T-cell (primary cell): Measurements from ENCODE around the gene JAG1. TPM values are rescaled to one million over a fixed set of nuclear protein-coding genes. Genes with fewer than 3 reads are reported as not detected.

Experiments used
- ATAC-seq, 4 experiments: fragments of 200-7000 bp in 3 of 4; fragments of 150-1000 bp in 1 of 4; cut with Tn5 transposase; replicated peaks in 1 of 4; 1 replicate in 3 of 4; 2 replicates in 1 of 4; pipeline ENCODE4 v1.10.0; 2021; ENCODE audit warnings: moderate library complexity in 3 of 4, mild to moderate bottlenecking in 2 of 4, moderate number of reproducible peaks in 1 of 4
- CTCF ChIA-PET, 2 donors: fragments of 300-600 bp; sonication (Branson Sonifier 250); formaldehyde crosslinking; loops; one replicate each; lab custom pipeline; 2022; ENCODE audit warnings: antibody characterized with exemption in 2 of 2; lab: Charles Lee
- POLR2A ChIA-PET, 2 donors: fragments of 300-600 bp; sonication (Branson Sonifier 250); formaldehyde crosslinking; loops; one replicate each; lab custom pipeline; 2022; ENCODE audit warnings: antibody characterized with exemption in 2 of 2; lab: Charles Lee
- DNase-seq, 35 experiments: peaks; one replicate each; pipeline versions ENCODE4 v3.0.0 to v3.0.0-alpha.2; 2013 to 2023
- H3K27ac ChIP-seq: one replicate; pipeline ENCODE4 v1.5.1; 2013; ENCODE audit warnings: low read length
- H3K27me3 ChIP-seq, 2 experiments: replicated peaks in 1 of 2; 1 replicate in 1 of 2; 2 replicates in 1 of 2; pipeline versions ENCODE4 v1.6.1 to v1.7.0; 2013; ENCODE audit warnings: low read length in 1 of 2, mixed read lengths in 1 of 2; ENCODE audit not compliant: control insufficient read depth in 2 of 2, insufficient read depth in 2 of 2; ENCODE audit errors: extremely low read depth in 1 of 2
- H3K36me3 ChIP-seq, 2 donors: 1 replicate in 1 of 2; 2 replicates in 1 of 2; pipeline versions ENCODE4 v1.6.1 to v1.7.0; 2013; ENCODE audit warnings: low read length in 1 of 2; ENCODE audit not compliant: control insufficient read depth in 2 of 2, insufficient read depth in 1 of 2; ENCODE audit errors: extremely low read depth in 1 of 2
- H3K4me1 ChIP-seq, 2 experiments: 1 replicate in 1 of 2; 2 replicates in 1 of 2; pipeline versions ENCODE4 v1.6.1 to v1.7.0; 2013; ENCODE audit warnings: low read length in 2 of 2, mixed read lengths in 1 of 2; ENCODE audit not compliant: insufficient read depth in 2 of 2, control insufficient read depth in 1 of 2; ENCODE audit errors: extremely low read depth in 1 of 2
- H3K4me3 ChIP-seq, 2 donors: 1 replicate in 1 of 2; 2 replicates in 1 of 2; pipeline versions ENCODE4 v1.5.1 to v1.7.0; 2013; ENCODE audit warnings: mild to moderate bottlenecking in 2 of 2, low read length in 1 of 2, moderate library complexity in 1 of 2; ENCODE audit not compliant: control insufficient read depth in 1 of 2; ENCODE audit errors: extremely low read depth in 1 of 2
- H3K9me3 ChIP-seq: 2 replicates; pipeline ENCODE4 v1.7.0; 2013
- H3K27ac Mint-ChIP-seq, 2 donors: one replicate each; pipeline ENCODE4 v1.8.0; 2020 to 2021; ENCODE audit warnings: mild to moderate bottlenecking in 2 of 2, mixed read lengths in 2 of 2
- H3K27me3 Mint-ChIP-seq, 2 donors: one replicate each; pipeline ENCODE4 v1.8.0; 2021 to 2022; ENCODE audit warnings: mixed read lengths in 2 of 2
- H3K36me3 Mint-ChIP-seq: one replicate; pipeline ENCODE4 v1.8.0; 2021; ENCODE audit warnings: mixed read lengths
- H3K4me1 Mint-ChIP-seq, 3 donors: one replicate each; pipeline ENCODE4 v1.8.0; 2020 to 2022; ENCODE audit warnings: mixed read lengths in 3 of 3, mild to moderate bottlenecking in 1 of 3
- H3K4me3 Mint-ChIP-seq, 3 donors: one replicate each; pipeline ENCODE4 v1.8.0; 2020 to 2022; ENCODE audit warnings: mild to moderate bottlenecking in 3 of 3, mixed read lengths in 3 of 3, moderate library complexity in 3 of 3
- H3K9me3 Mint-ChIP-seq, 3 donors: one replicate each; pipeline ENCODE4 v1.8.0; 2020 to 2022; ENCODE audit warnings: mixed read lengths in 3 of 3
- WGBS: methylation state at CpG from one replicate; pipeline ENCODE4 v1.1.5; 2013; ENCODE audit warnings: missing lambda C conversion rate; ENCODE audit not compliant: insufficient coverage; 5-methylcytosine and 5-hydroxymethylcytosine counted together
- total RNA-seq, 35 experiments: library from RNA in 6 of 35; stranded (reverse) in 6 of 35; fragments of 120-200 nt in 1 of 35; gene quantifications; one replicate each; pipeline versions ENCODE4 v1.2.1 to v1.2.4 and lab custom pipeline; 2013 to 2026

JAG1 gene
- total RNA-seq, 5 donors from 2014 or later (not counting 1 experiment from before 2014, with no cell fraction given), result 0.12 to 1.1 (median 0.56) TPM

GRCh38 chr20:10596710-10597121 lies 77.1 kb downstream of the JAG1 start:
- H3K27me3 Mint-ChIP-seq, result no peaks in the 10 kb centered on the region
- ChIA-PET CTCF (no interaction called here), POLR2A (interaction anchor here in 1 of 2 donors (0.6 kb wide), 1 partner anchor 12 kb away, joined by 3 read pairs; no protein-coding TSS in a partner anchor)
- no peaks in the 10 kb centered on the region for H3K27me3 ChIP-seq
- no peaks in the 10 kb centered on the region for H3K9me3 ChIP-seq
- no peak overlapping the region for H3K27ac ChIP-seq
- no peak overlapping the region for H3K4me3 ChIP-seq
- H3K9me3 Mint-ChIP-seq, result no peaks in the 10 kb centered on the region
- H3K36me3 ChIP-seq, result peaks cover 0 to 5% of the 10 kb centered on the region in 2 donors
- no peaks in the 10 kb centered on the region for H3K4me1 ChIP-seq
- WGBS, result 100% methylated on average over 3 of the region's 4 CpGs
- no peak overlapping the region for H3K4me3 Mint-ChIP-seq
- ATAC-seq (no peak), DNase-seq (no peak)
- H3K4me1 Mint-ChIP-seq, result no peaks in the 10 kb centered on the region
- peaks cover 40% of the 10 kb centered on the region for H3K36me3 Mint-ChIP-seq
- H3K27ac Mint-ChIP-seq, result no peak overlapping the region

GRCh38 chr20:10595985-10596384 lies 77.8 kb downstream of the JAG1 start:
- DNase-seq (no peak), ATAC-seq (no peak)
- no peak overlapping the region for H3K27ac Mint-ChIP-seq
- H3K4me1 ChIP-seq, result no peaks in the 10 kb centered on the region
- no peaks in the 10 kb centered on the region for H3K27me3 ChIP-seq
- POLR2A ChIA-PET, result no interaction called here
- no peaks in the 10 kb centered on the region for H3K27me3 Mint-ChIP-seq
- H3K4me3 ChIP-seq, result no peak overlapping the region
- no peak overlapping the region for H3K27ac ChIP-seq
- 76% methylated on average over 2 of the region's 3 CpGs for WGBS
- peaks cover 0 to 2% (median 0%) of the 10 kb centered on the region in 3 donors for H3K4me1 Mint-ChIP-seq
- H3K36me3 ChIP-seq, result peaks cover 0 to 4% of the 10 kb centered on the region in 2 donors
- H3K36me3 Mint-ChIP-seq, result peaks cover 35% of the 10 kb centered on the region
- no peaks in the 10 kb centered on the region for H3K9me3 Mint-ChIP-seq
- CTCF ChIA-PET, result no interaction called here
- no peaks in the 10 kb centered on the region for H3K9me3 ChIP-seq
- H3K4me3 Mint-ChIP-seq, result no peak overlapping the region

- ChIA-PET POLR2A (no interaction called here), CTCF (no interaction called here)
- no peak overlapping the region for H3K4me3 ChIP-seq
- no peak overlapping the region for H3K27ac ChIP-seq
- no peaks in the 10 kb centered on the region for H3K27me3 Mint-ChIP-seq
- no peaks in the 10 kb centered on the region for H3K9me3 ChIP-seq
- 86% methylated on average over 2 of the region's 2 CpGs for WGBS
- DNase-seq (no peak), ATAC-seq (no peak)
- H3K4me1 ChIP-seq, result no peaks in the 10 kb centered on the region
- peaks cover 29% of the 10 kb centered on the region for H3K36me3 Mint-ChIP-seq
- no peaks in the 10 kb centered on the region for H3K9me3 Mint-ChIP-seq
- peaks cover 0 to 4% of the 10 kb centered on the region in 2 donors for H3K36me3 ChIP-seq
- peaks cover 0 to 6% (median 0%) of the 10 kb centered on the region in 3 donors for H3K4me1 Mint-ChIP-seq
- no peak overlapping the region for H3K4me3 Mint-ChIP-seq
- no peak overlapping the region for H3K27ac Mint-ChIP-seq
- H3K27me3 ChIP-seq, result no peaks in the 10 kb centered on the region
These were observed 78.5 kb downstream of the JAG1 start for GRCh38 chr20:10595266-10595665.

- POLR2A ChIA-PET, result no interaction called here
- WGBS, result no CpG with 5 or more reads among the region's 7 CpGs
- no peak overlapping the region for H3K4me3 Mint-ChIP-seq
- CTCF ChIA-PET, result no interaction called here
- H3K27me3 Mint-ChIP-seq, result no peaks in the 10 kb centered on the region
- no peaks in the 10 kb centered on the region for H3K9me3 Mint-ChIP-seq
- no peak overlapping the region for H3K27ac Mint-ChIP-seq
- H3K4me1 ChIP-seq, result no peaks in the 10 kb centered on the region
- H3K9me3 ChIP-seq, result no peaks in the 10 kb centered on the region
- H3K36me3 Mint-ChIP-seq, result peaks cover 24% of the 10 kb centered on the region
- no peaks in the 10 kb centered on the region for H3K27me3 ChIP-seq
- ATAC-seq, result no peak
- H3K4me1 Mint-ChIP-seq, result peaks cover 0 to 6% (median 0%) of the 10 kb centered on the region in 3 donors
- peaks cover 0 to 4% of the 10 kb centered on the region in 2 donors for H3K36me3 ChIP-seq
- no peak overlapping the region for H3K27ac ChIP-seq
- no peak for DNase-seq
- H3K4me3 ChIP-seq, result no peak overlapping the region
These were observed 79.4 kb downstream of the JAG1 start for GRCh38 chr20:10594296-10594868.

GRCh38 chr20:10591946-10592521 lies 81.8 kb downstream of the JAG1 start:
- ChIA-PET POLR2A (interaction anchor here in 1 of 2 donors (0.6 kb wide), 1 partner anchor 17 kb away, joined by 3 read pairs; no protein-coding TSS in a partner anchor), CTCF (interaction anchor here (0.5 to 0.6 kb wide), 2 partner anchors 38 to 39 kb away, joined by 3 to 6 read pairs; no protein-coding TSS in a partner anchor)
- Mint-ChIP-seq H3K27me3 (no peaks in the 10 kb centered on the region), H3K27ac (no peak overlapping the region), H3K36me3 (peaks cover 9% of the 10 kb centered on the region), H3K4me1 (peaks cover 0 to 6% (median 0%) of the 10 kb centered on the region in 3 donors), H3K4me3 (no peak overlapping the region), H3K9me3 (no peaks in the 10 kb centered on the region)
- no peaks in the 10 kb centered on the region for H3K27me3 ChIP-seq
- DNase-seq (no peak), ATAC-seq (no peak)
- H3K4me1 ChIP-seq, result no peaks in the 10 kb centered on the region
- H3K36me3 ChIP-seq, result no peaks in the 10 kb centered on the region
- 83% methylated on average over 1 of the region's 2 CpGs for WGBS
- H3K27ac ChIP-seq, result no peak overlapping the region
- H3K4me3 ChIP-seq, result no peak overlapping the region
- no peaks in the 10 kb centered on the region for H3K9me3 ChIP-seq

GRCh38 chr20:10590950-10591671 lies 82.7 kb downstream of the JAG1 start:
- 100% methylated on average over 1 of the region's 1 CpG for WGBS
- no peak overlapping the region for H3K4me3 ChIP-seq
- no peaks in the 10 kb centered on the region for H3K27me3 Mint-ChIP-seq
- H3K27me3 ChIP-seq, result no peaks in the 10 kb centered on the region
- ATAC-seq (no peak), DNase-seq (no peak)
- no peaks in the 10 kb centered on the region for H3K4me1 ChIP-seq
- no peaks in the 10 kb centered on the region for H3K36me3 ChIP-seq
- no peak overlapping the region for H3K27ac ChIP-seq
- CTCF ChIA-PET, result interaction anchor here in 1 of 2 donors (0.5 kb wide), 1 partner anchor 38 kb away, joined by 3 read pairs; no protein-coding TSS in a partner anchor
- no peaks in the 10 kb centered on the region for H3K9me3 Mint-ChIP-seq
- peaks cover 0 to 6% (median 0%) of the 10 kb centered on the region in 3 donors for H3K4me1 Mint-ChIP-seq
- H3K9me3 ChIP-seq, result no peaks in the 10 kb centered on the region
- H3K36me3 Mint-ChIP-seq, result peaks cover 6% of the 10 kb centered on the region
- H3K4me3 Mint-ChIP-seq, result no peak overlapping the region
- no peak overlapping the region for H3K27ac Mint-ChIP-seq
- POLR2A ChIA-PET, result no interaction called here
